CD4-positive, alpha-beta T cell treated with Interleukin-2 at 100 ng/mL for 4 hours (primary cell): ENCODE data around the gene KATNAL1.

Source experiments
- DNase-seq: peaks from one replicate; pipeline ENCODE4 v3.0.0-alpha.2; 2020; ENCODE audit warnings: low spot score

Gene KATNAL1

DNA sequence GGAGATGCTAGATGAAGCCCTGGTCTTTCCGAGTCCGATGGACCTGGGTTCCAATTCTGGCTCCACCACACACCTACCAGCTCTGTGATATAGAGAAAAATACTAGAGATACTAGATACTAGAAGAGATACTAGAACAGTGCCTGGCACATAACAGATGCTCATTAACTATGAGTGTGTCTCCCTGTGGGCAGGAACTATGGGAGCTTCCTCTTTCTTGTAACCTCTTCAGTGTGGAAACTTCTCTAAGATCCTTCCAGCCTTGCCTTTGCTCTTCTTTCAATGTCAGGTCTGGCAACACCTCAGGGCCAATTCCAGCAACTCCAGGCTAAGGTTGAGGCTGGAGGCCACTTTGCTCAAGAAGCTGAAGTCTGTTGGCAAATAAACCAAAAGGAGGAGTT lies 143.9 kb downstream of the KATNAL1 start:
- DNase-seq, result no peak

DNA sequence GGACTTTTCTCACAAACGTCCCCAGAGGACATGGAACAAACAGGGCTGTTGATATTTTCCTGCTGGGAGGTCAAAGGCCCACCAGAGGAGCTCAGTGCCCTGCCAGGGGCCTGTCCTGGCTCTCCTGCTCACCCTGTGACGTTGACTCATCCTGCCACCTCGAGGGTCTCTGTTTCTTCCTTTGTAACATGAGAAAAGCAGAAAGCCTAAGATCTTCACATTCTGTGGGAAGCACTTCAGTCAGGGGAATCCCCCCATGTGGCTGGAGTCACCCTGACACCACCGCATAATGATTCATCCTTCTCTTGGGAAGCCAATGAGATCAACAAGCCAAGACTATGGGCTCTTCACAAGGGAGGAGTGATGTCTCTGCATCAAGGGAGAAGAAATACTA lies 147.9 kb downstream of the KATNAL1 start:
- peak; percentile 43 for DNase-seq

DNA sequence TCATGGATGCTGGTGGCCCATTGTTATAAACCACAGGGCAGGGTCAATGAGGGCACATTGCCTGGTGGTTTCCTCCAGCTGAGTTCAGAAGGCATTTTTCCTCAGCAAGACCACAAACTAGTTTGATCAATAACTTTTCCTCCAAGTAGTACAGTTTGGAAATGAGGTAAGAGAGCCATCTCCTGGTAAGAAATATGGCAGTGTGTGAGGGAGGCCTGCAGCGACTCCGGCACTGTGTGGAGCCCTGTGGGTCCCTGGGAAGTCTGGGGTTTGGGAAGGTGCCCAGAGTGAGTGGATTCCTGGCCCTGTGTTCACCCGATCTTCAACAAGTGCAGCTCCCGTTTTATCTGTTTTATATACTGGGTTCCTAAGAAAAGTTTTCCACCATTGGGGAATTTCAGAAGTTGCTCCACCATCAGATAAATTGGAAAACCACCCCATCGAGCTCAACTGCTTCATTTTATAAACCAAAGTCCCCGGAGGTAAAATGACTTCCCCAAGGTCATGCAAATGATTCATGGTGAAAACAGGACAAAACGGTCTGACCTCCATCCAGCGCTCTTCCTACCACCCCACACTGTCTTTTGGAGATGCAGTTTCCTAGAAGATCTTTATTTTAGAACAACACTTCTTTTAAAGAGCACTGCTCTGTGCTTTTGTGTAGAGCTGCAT lies 148.4 kb downstream of the KATNAL1 start:
- peak; percentile 58 for DNase-seq

DNA sequence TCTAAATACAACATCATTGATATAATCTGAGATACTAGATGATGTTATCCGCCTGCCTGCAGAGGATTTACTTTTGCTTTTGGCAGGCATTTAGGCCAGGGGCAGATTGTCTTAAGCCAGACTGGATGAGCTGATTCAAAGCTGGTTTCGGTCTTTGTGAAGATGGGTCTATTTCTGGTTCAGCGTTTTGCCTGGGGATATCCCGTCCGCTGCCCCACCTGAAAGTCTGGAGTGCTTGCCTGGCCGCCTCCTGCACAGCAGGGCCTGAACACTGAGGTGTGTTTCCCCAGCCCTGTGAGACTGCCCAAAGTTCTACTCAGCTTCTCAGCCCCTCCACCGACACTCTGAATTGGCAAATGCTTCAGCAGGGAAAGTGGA lies 149.7 kb downstream of the KATNAL1 start:
- no peak for DNase-seq

DNA sequence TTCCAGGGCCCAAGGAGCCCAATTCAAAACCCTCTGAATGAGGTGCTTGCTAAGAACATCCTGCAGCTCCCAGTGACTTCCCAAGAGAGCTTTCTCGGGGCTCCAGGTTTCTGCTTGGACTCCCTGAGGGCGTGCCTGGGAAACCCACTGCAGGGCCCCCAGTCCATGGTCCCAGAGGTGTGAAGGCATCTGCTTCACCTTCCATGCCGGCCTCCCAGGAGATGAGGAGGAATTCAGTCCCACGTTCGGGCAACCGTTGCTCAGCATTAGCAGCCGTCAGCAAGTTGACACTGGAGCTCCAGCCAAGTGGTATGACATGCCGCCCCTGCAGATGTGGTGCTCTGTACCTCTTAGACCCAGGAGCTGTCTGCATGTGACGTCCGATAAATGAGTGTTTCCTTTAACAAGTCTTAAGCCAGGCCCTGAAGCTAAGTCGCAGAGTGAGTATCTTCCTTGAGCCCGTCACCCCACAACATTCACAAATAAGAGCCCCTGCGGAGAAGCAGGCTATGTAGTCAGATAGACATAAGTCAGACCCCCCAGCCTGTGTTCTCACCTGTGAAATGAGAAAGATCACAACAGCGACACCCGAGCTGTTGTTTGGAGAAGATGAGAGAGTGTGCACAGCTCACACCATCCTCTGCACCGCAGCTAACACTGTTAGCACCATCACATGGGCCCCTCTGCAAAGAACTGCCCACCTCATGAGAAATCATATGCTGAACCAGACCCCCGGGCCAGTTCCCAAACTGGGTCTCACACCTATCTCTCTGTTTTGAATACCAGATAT lies 150.3 kb downstream of the KATNAL1 start:
- DNase-seq, result no peak

DNA sequence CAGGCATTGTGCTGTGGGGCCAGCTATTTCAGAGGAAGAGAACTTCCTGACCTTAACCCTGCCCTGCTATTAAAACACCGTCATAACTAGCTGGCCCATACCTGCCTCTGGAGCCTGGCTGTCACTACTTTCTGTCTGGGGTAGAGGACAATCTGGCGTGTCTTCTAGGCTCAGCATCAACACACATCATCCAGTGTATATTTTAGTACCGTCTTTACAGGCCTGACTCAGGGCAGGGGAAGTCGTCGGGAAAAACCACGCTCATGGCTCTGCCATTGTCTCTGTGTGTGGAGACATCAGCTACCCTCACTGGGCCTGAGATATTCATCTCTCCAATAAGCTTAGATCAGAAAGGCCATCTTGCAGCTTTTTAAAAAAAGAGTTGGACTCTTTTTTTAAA lies 151.1 kb downstream of the KATNAL1 start:
- no peak for DNase-seq

DNA sequence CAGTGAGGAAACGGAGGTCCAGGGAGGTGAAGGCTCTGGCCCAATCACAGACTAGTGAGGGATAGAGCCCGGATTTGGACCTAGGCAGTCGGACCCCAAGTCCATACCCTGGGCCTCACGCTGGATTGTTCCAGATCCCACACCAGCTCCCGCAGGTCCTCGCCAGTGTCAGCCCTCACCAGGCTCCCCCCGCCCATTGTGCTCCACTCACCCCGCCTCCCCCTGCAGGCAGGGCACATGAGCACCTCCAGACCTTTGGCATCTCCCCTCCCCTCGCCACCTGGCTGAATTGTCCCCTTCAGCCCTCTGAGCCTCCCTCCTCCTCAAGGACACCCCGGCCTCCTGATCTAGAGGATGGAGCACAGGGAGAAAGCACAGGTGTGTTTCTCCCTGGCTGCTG lies 152.4 kb downstream of the KATNAL1 start:
- DNase-seq, result no peak

DNA sequence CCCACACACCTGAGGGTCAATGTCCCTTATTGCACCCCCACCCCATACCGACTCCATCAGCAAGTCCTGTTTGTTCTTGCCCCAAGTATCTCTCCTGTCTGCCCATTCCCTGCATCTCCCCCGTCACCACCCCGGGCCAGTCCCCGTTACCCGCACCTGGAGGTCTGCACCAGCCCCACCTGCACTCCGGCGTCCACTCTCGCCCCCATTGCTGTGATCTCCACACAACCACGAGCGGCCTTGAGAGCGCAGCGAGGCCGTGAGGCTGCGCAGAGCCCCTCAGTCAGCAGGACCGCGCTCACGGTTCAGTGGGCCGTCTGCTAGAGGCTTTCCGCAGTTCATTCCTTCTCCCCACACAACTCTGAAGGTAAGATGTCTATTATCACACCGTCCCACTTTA lies 152.8 kb downstream of the KATNAL1 start:
- no peak for DNase-seq

DNA sequence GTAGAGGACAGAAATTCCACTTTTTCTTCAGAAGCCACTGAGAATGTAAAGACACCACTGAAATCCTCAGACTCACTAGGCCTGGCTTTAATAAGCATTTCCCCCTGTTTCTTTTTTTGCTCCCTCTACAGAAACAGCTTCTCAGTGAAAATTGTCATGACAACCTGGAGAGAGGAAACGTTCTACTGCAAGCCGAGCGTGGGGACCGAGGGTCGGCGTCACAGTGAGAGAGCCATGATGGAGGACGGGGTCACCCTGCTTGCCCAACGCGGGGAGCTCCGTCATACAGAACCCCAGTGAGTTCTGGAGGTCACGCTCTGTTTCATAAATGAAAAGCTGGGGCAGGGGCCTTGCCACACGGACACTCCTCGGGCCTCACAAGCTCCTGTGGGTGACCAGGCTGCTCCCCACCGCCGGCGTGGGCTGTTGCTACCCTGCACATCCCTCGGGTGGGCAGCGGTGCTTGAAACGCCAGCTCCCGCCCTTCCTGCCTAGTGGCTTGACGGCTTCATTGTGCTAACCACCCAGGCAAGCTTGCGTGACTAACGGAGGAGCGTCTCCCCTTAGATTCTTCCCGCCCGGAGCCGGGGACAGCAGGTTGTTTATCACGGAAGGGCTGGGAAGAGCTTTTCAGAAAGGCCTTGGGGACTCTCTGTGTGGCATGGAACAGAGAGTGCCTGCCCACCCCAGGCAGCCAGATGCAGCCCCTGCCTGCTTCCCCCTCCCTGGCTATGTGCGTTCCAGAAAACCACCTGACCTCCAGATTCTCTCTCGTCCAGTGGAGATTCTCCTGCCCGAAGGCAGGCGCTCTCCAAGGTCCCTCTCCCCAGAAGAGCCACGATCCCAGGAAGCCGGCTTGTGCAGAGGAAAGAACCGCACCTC lies 153.6 kb downstream of the KATNAL1 start:
- DNase-seq, result no peak
